ENCODE data around the gene OR8G1. TPM values are rescaled to one million over a fixed set of nuclear protein-coding genes. Genes with fewer than 3 reads are reported as not detected.
"Not testable (repeated sequence)": the region's sequence is repeated elsewhere in the genome, so short reads cannot be mapped to it uniquely, and the experiment has no call there.

OR8G1 gene
- total and polyA plus RNA-seq, 8 donors: not detected

DNA sequence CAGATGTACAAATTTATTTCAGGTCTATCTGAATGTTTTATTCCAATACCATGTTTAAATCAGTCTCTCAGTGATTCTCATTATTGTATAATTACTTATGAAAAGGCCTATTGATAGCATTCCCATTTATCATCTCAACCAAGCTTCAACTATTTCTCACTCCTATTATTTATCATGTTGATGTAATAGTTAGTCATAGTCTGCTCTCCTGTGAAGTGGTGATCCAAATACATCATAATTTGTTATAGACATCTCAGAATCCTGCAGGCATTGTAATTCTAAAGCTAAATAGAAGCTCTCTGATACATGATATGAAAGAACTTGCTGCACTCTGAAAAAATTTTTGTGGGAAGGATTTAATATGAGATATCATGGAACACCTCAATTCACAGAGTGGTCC lies 21.8 kb upstream of the OR8G1 start:
- H3K9me3 ChIP-seq: no peaks in the 10 kb centered on the region
- H3K27ac ChIP-seq: no peak overlapping the region
- no peak overlapping the region for H3K4me3 ChIP-seq
- no peak for DNase-seq
- H3K36me3 ChIP-seq: no peaks in the 10 kb centered on the region
- H3K27me3 ChIP-seq: no peaks in the 10 kb centered on the region
- TF ChIP-seq EP300 (IDR thresholded peaks at IDR 0.05) (no peak), CTCF (IDR thresholded peaks at IDR 0.05) (no peak), POLR2A (IDR thresholded peaks at IDR 0.05) (no peak), POLR2AphosphoS5 (IDR thresholded peaks at IDR 0.05) (no peak)
- H3K4me1 ChIP-seq: no peaks in the 10 kb centered on the region
- intact Hi-C loops (cut with DNase I; ENCODE audit: low total_unique reads): no loop called here

DNA sequence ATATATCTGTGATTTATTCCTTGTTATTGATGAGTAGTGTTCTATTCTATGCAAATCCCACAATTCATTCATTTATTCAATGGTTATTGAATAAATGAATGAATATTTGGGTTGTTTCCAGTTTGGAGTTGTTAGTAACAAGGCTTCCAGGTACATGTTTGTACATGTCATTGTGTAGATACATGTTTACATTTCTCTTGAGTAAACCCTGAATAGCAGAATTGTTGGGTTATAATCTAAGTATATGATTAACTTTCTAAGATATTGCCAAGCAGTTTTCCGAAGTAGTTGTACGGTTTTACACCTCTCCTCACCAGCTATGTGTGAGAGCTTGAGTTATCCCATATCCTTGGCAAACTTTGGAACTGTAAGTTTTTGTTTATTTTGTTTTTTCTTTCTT lies 18.5 kb upstream of the OR8G1 start:
- intact Hi-C loops (cut with DNase I; ENCODE audit: low total_unique reads): no loop called here
- Histone ChIP-seq H3K27ac (no peak overlapping the region), H3K4me3 (no peak overlapping the region), H3K27me3 (no peaks in the 10 kb centered on the region), H3K9me3 (no peaks in the 10 kb centered on the region), H3K4me1 (no peaks in the 10 kb centered on the region), H3K36me3 (no peaks in the 10 kb centered on the region)
- TF ChIP-seq EP300 (IDR thresholded peaks at IDR 0.05) (no peak), POLR2AphosphoS5 (IDR thresholded peaks at IDR 0.05) (no peak), POLR2A (IDR thresholded peaks at IDR 0.05) (no peak), CTCF (IDR thresholded peaks at IDR 0.05) (no peak)
- WGBS, 5 donors: 30 to 57% (median 47%) methylated on average over 2 of the region's 2 CpGs
- no peak for DNase-seq

GRCh38 chr11:124224618-124225423 lies 16.1 kb upstream of the OR8G1 start:
- H3K4me3 ChIP-seq; DNase-seq; H3K36me3 ChIP-seq; H3K9me3 ChIP-seq; H3K4me1 ChIP-seq; H3K27ac ChIP-seq; H3K27me3 ChIP-seq; intact Hi-C loops (cut with DNase I; ENCODE audit: low total_unique reads): not testable (repeated sequence)
- WGBS, 5 donors: 56 to 75% (median 68%) methylated on average over 9 of the region's 9 CpGs

DNA sequence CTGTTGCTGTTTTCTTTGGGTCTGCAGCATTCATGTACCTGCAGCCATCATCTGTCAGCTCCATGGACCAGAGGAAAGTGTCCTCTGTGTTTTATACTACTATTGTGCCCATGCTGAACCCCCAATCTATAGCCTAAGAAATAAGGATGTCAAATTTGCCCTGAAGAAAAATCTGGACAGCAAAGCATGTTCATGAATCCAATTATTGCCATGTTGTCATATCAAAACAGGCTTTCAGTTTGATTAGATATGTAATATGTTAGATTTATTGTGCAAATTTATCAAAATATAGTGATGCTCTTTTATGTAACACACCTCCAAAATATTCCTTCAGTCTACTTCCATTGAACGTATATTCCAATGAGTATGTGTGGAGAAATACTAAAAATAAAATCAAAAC lies 15.4 kb upstream of the OR8G1 start:
- Histone ChIP-seq H3K36me3 (no peaks in the 10 kb centered on the region), H3K4me3 (no peak overlapping the region), H3K27me3 (no peaks in the 10 kb centered on the region), H3K4me1 (no peaks in the 10 kb centered on the region), H3K9me3 (no peaks in the 10 kb centered on the region), H3K27ac (no peak overlapping the region)
- TF ChIP-seq CTCF (IDR thresholded peaks at IDR 0.05) (no peak), POLR2AphosphoS5 (IDR thresholded peaks at IDR 0.05) (no peak), POLR2A (IDR thresholded peaks at IDR 0.05) (no peak), EP300 (IDR thresholded peaks at IDR 0.05) (no peak)
- intact Hi-C loops (cut with DNase I; ENCODE audit: low total_unique reads): no loop called here
- DNase-seq: no peak
- WGBS, 5 donors: 78 to 93% (median 83%) methylated on average over 1 of the region's 1 CpG

GRCh38 chr11:124233376-124233775 lies 7.5 kb upstream of the OR8G1 start:
- Histone ChIP-seq H3K27ac (no peak overlapping the region), H3K36me3 (no peaks in the 10 kb centered on the region), H3K9me3 (no peaks in the 10 kb centered on the region), H3K4me1 (no peaks in the 10 kb centered on the region), H3K4me3 (no peak overlapping the region), H3K27me3 (no peaks in the 10 kb centered on the region)
- no peak for TF ChIP-seq POLR2A (IDR thresholded peaks at IDR 0.05)
- no peak for TF ChIP-seq CTCF (IDR thresholded peaks at IDR 0.05)
- TF ChIP-seq EP300 (IDR thresholded peaks at IDR 0.05): no peak
- TF ChIP-seq POLR2AphosphoS5 (IDR thresholded peaks at IDR 0.05): no peak
- DNase-seq: peak in 1 of 2 donors; percentile 5
- WGBS, 5 donors: 0 to 87% (median 37%) methylated on average over 1 of the region's 1 CpG
- intact Hi-C loops (cut with DNase I; ENCODE audit: low total_unique reads): no loop called here

All from stomach (tissue), 9 donors.